Suppressor macrophage (primary cell): ENCODE data around the gene CD38.

Source experiments
- DNase-seq, 4 experiments: peaks; one replicate each; pipeline ENCODE4 v3.0.0-alpha.2; 2020 to 2022

The CD38 gene

DNA sequence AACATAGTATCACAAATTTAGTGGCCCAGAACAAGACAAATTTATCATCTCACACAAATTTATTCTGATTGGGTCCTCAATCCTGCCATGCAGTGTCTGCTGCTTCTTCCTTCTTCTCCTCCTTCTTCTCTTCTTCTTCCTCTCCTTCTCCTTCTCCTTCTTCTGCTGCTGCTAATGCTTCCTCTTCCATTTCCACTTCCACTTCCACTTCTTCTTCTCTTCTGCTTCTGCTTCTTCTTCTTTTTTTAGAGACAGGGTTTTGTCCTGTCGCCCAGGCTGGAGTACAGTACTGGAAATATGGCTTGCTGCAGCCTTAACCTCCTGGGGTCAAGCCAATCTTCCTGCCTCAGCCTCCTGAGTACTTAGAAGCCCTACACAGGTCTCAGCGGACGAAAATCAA, 122.9 kb downstream of the CD38 start:
- peak in 2 of 4 experiments; percentile 27 to 28 for DNase-seq

DNA sequence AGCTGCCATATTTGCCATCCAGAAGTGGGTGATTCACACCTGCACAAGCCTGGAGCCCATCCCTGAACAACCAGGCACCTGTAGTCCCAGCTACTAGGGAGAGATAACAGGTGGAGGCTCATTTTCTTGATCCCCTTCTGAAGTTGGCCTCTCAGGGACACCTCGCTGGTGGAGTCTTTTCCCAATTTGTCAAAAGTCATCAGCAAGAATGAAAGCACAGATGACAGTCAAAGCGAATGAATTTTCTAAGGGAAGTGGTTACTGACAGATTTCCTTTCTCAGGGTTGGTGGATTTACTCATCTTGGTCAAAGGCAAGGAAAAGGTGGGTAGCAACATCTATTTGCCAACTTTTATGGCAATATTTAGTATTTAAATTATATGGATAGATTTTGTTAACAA, 123.9 kb downstream of the CD38 start:
- peak; percentile 18 to 55 (median 44) for DNase-seq

DNA sequence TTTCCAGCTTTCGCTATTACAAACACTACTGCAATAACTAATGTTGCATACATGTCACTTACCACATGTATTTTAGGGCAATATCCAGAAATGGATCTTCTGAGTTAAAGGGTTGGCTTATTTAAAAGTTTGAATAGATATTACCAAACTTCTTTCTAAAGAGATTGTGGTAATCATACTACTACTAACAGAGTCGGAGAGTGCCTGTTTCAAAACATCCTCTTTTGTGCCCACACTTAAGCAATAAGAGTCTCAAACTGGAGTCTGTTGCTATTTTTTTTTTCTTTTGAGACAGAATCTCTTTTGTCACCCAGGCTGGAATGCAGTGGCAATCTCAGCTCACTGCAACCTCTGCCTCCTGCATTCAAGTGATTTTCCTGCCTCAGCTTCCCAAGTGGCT, 124.6 kb downstream of the CD38 start:
- peak; percentile 51 to 85 (median 72) for DNase-seq
